CD4-positive, CD25-positive, alpha-beta regulatory T cell (primary cell): ENCODE measurements around the gene XAB2. TPM values are rescaled to one million over a fixed set of nuclear protein-coding genes. Genes with fewer than 3 reads are reported as not detected.
"Not testable (repeated sequence)": the region's sequence is repeated elsewhere in the genome, so short reads cannot be mapped to it uniquely, and the experiment has no call there.

Experiments used
- ATAC-seq, 2 donors: fragments of 150-1000 bp; cut with Tn5 transposase; one replicate each; pipeline ENCODE4 v1.10.0; 2021; ENCODE audit warnings: low read depth in 2 of 2, moderate number of reproducible peaks in 2 of 2, moderate library complexity in 1 of 2
- DNase-seq, 3 donors: peaks; one replicate each; pipeline versions ENCODE4 v3.0.0 to v3.0.0-alpha.2; 2012 to 2022; ENCODE audit warnings: mixed read lengths in 1 of 3
- H3K27ac ChIP-seq: one replicate; pipeline ENCODE4 v1.7.0; 2013; ENCODE audit warnings: mild to moderate bottlenecking, low read length; ENCODE audit not compliant: insufficient read depth, poor library complexity, severe bottlenecking
- H3K27me3 ChIP-seq: one replicate; pipeline ENCODE4 v1.7.0; 2013; ENCODE audit warnings: low read length; ENCODE audit not compliant: control insufficient read depth, insufficient read depth
- H3K36me3 ChIP-seq: one replicate; pipeline ENCODE4 v1.7.0; 2013; ENCODE audit warnings: mild to moderate bottlenecking, low read length, moderate library complexity; ENCODE audit not compliant: control insufficient read depth, insufficient read depth
- H3K4me1 ChIP-seq: 2 replicates; pipeline ENCODE4 v1.7.0; 2013; ENCODE audit warnings: mild to moderate bottlenecking, low read length; ENCODE audit not compliant: insufficient read depth, control insufficient read depth, poor library complexity, severe bottlenecking
- H3K4me3 ChIP-seq: one replicate; pipeline ENCODE4 v1.7.0; 2013; ENCODE audit warnings: low read depth, mild to moderate bottlenecking, low read length, moderate library complexity
- H3K9me3 ChIP-seq, 2 experiments: 1 replicate in 1 of 2; 2 replicates in 1 of 2; pipeline ENCODE4 v1.7.0; 2013; ENCODE audit warnings: low read length in 2 of 2, mild to moderate bottlenecking in 1 of 2, moderate library complexity in 1 of 2; ENCODE audit not compliant: control insufficient read depth in 2 of 2
- H3K27ac Mint-ChIP-seq, 3 donors: one replicate each; pipeline ENCODE4 v1.8.0; 2020 to 2022; ENCODE audit warnings: mild to moderate bottlenecking in 3 of 3, mixed read lengths in 3 of 3, moderate library complexity in 2 of 3
- H3K27me3 Mint-ChIP-seq: one replicate; pipeline ENCODE4 v1.8.0; 2022; ENCODE audit warnings: mild to moderate bottlenecking, mixed read lengths
- H3K36me3 Mint-ChIP-seq: one replicate; pipeline ENCODE4 v1.8.0; 2020; ENCODE audit warnings: mixed read lengths
- H3K4me1 Mint-ChIP-seq, 4 donors: one replicate each; pipeline ENCODE4 v1.8.0; 2020 to 2022; ENCODE audit warnings: mixed read lengths in 4 of 4, mild to moderate bottlenecking in 1 of 4
- H3K4me3 Mint-ChIP-seq, 4 donors: one replicate each; pipeline ENCODE4 v1.8.0; 2020 to 2022; ENCODE audit warnings: mild to moderate bottlenecking in 4 of 4, mixed read lengths in 4 of 4, moderate library complexity in 3 of 4
- H3K9me3 Mint-ChIP-seq, 7 donors: one replicate each; pipeline ENCODE4 v1.8.0; 2020 to 2022; ENCODE audit warnings: mixed read lengths in 7 of 7, mild to moderate bottlenecking in 3 of 7, moderate library complexity in 2 of 7
- polyA plus RNA-seq, 4 donors: library from polyadenylated mRNA; unstranded; fragments of 300-500 nt; fragmentation: Illumina TruSeq; gene quantifications; one replicate each; pipeline ENCODE4 v1.2.3, GENCODE V29; 2021
- total RNA-seq: library from RNA; stranded (reverse); gene quantifications from one replicate; pipeline ENCODE4 v1.2.3, GENCODE V29; 2022

The XAB2 gene
- total and polyA plus RNA-seq, 5 donors from 2014 or later: 7.7 to 62.5 (median 10.2) TPM

DNA sequence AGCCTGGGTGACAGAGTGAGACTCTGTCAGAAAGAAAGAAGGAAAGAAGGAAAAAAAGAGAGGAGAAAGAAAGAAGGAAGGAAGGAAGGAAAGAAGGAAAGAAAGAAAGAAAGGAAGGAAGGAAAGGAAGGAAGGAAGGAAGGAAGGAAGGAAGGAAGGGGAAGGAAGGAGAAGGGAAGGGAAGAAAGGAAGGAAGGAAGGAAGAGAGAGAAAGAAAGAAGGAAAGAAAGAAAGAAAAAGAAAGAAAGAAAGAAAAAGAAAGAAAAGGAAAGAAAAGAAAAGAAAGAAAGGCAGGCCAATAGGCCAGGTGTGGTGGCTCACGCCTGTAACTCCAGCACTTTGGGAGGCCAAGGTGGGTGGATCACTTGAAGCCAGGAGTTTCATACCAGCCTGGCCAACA lies 51.9 kb downstream of the XAB2 start:
- H3K36me3 Mint-ChIP-seq, H3K27ac ChIP-seq, H3K9me3 Mint-ChIP-seq, DNase-seq, H3K9me3 ChIP-seq, H3K4me1 Mint-ChIP-seq, H3K27me3 ChIP-seq, H3K4me1 ChIP-seq, H3K4me3 ChIP-seq, H3K27ac Mint-ChIP-seq, H3K4me3 Mint-ChIP-seq, H3K36me3 ChIP-seq, ATAC-seq: not testable (repeated sequence)
- H3K27me3 Mint-ChIP-seq: peaks cover 15% of the 10 kb centered on the region

DNA sequence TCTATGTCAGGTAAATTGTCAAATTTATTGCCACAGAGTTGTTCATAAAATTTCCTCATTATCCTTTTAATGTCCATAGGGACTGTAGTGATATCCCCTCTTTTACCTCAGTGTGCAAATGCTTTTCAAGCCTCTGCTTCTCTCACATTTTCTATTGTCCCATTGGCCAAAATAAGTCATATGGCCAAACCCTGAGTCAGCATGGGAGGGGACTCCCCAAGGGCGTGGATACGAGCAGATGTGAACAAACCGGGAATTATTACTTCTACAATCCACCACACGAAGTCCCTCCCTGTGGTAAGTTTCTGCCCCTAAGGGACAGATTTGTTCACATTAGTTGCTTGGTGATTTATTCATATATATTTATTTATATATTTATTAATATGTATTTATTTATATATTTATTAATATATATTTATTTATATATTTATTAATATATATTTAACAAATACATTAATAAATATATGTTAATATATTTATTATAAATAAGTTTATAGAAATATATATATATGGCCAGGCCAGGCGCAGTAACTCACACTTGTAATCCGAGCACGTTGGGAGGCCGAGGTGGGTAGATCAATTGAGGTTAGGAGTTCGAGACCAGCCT lies 53.8 kb downstream of the XAB2 start:
- H3K36me3 ChIP-seq: no peaks in the 10 kb centered on the region
- DNase-seq: no peak
- no peaks in the 10 kb centered on the region for H3K4me1 Mint-ChIP-seq
- no peak for ATAC-seq
- H3K9me3 ChIP-seq: no peaks in the 10 kb centered on the region
- no peak overlapping the region for H3K27ac ChIP-seq
- H3K27me3 ChIP-seq: no peaks in the 10 kb centered on the region
- H3K27me3 Mint-ChIP-seq: peaks cover 15% of the 10 kb centered on the region
- H3K9me3 Mint-ChIP-seq: peaks cover 0 to 1% (median 0%) of the 10 kb centered on the region in 7 donors
- no peaks in the 10 kb centered on the region for H3K4me1 ChIP-seq
- no peak overlapping the region for H3K27ac Mint-ChIP-seq
- no peak overlapping the region for H3K4me3 ChIP-seq
- no peaks in the 10 kb centered on the region for H3K36me3 Mint-ChIP-seq
- H3K4me3 Mint-ChIP-seq: no peak overlapping the region

DNA sequence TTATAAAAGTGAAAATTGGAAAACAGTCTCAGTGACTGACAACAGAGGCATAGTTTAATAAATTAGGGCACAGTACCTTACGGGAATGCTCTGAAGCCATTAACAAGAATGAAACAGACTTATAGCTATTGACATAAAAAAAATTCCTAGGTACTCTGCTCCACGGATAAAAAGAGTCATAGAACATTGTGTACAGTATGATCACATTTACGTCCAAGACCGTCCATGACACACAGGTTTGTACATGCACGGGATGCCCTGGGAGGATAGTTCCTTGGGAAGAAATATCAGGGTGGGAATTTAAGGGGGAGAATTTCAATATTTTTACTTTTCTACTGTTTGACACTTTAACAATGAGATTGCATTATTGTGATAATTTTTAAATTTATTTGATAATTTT lies 58.6 kb downstream of the XAB2 start:
- no peaks in the 10 kb centered on the region for H3K36me3 Mint-ChIP-seq
- H3K4me1 Mint-ChIP-seq: peaks cover 0 to 6% (median 1%) of the 10 kb centered on the region in 4 donors
- H3K27ac Mint-ChIP-seq: no peak overlapping the region
- DNase-seq (no peak), ATAC-seq (no peak)
- H3K9me3 Mint-ChIP-seq: peaks cover 0 to 1% (median 0%) of the 10 kb centered on the region in 7 donors
- H3K27me3 Mint-ChIP-seq: no peaks in the 10 kb centered on the region
- no peaks in the 10 kb centered on the region for H3K27me3 ChIP-seq
- H3K4me1 ChIP-seq: no peaks in the 10 kb centered on the region
- no peaks in the 10 kb centered on the region for H3K36me3 ChIP-seq
- H3K27ac ChIP-seq: no peak overlapping the region
- H3K4me3 ChIP-seq: no peak overlapping the region
- no peaks in the 10 kb centered on the region for H3K9me3 ChIP-seq
- no peak overlapping the region for H3K4me3 Mint-ChIP-seq

Other genes with a start within 250 kb of the XAB2 start
- gene PEX11G, start 140.5 kb downstream of the XAB2 start, total RNA-seq: not detected
- 1 to 10 TPM in 2 of 4 donors, under 1 TPM in 2; 0.23 to 1.5 (median 0.76) TPM for gene PEX11G, start 140.5 kb downstream of the XAB2 start, polyA plus RNA-seq
- gene ZNF358, start 113.4 kb downstream of the XAB2 start, total RNA-seq: 0.30 TPM
- gene ZNF358, start 113.4 kb downstream of the XAB2 start, polyA plus RNA-seq: under 1 TPM in 3 of 4 donors, not detected in 1; 0.11 to 0.24 (median 0.21) TPM
- gene MCOLN1, start 106.9 kb downstream of the XAB2 start, total RNA-seq: 12.3 TPM
- gene MCOLN1, start 106.9 kb downstream of the XAB2 start, polyA plus RNA-seq: 10 to 100 TPM in 2 of 4 donors, 1 to 10 TPM in 2; 8.6 to 15.2 (median 10.3) TPM
- gene PNPLA6, start 93.8 kb downstream of the XAB2 start, total RNA-seq: 106 TPM
- gene PNPLA6, start 93.8 kb downstream of the XAB2 start, polyA plus RNA-seq: 1 to 10 TPM; 6.6 to 9.2 (median 7.2) TPM
- gene CAMSAP3, start 33.7 kb downstream of the XAB2 start, total RNA-seq: not detected
- not detected for gene CAMSAP3, start 33.7 kb downstream of the XAB2 start, polyA plus RNA-seq
- gene PET100, start 248 bp upstream of the XAB2 start, total RNA-seq: 116 TPM
- 100 to 1,000 TPM; 236 to 500 (median 308) TPM for gene PET100, start 248 bp upstream of the XAB2 start, polyA plus RNA-seq
- 2.4 TPM for gene PCP2, start 4.2 kb upstream of the XAB2 start, total RNA-seq
- gene PCP2, start 4.2 kb upstream of the XAB2 start, polyA plus RNA-seq: under 1 TPM in 2 of 4 donors, not detected in 2; 0.44 to 0.86 TPM
- gene STXBP2, start 7.6 kb upstream of the XAB2 start, total RNA-seq: 253 TPM
- 100 to 1,000 TPM in 1 of 4 donors, 10 to 100 TPM in 3; 57.5 to 105 (median 86.7) TPM for gene STXBP2, start 7.6 kb upstream of the XAB2 start, polyA plus RNA-seq
- gene RETN, start 39.5 kb upstream of the XAB2 start, total RNA-seq: not detected
- not detected for gene RETN, start 39.5 kb upstream of the XAB2 start, polyA plus RNA-seq
- 0.59 TPM for gene MCEMP1, start 47.5 kb upstream of the XAB2 start, total RNA-seq
- gene MCEMP1, start 47.5 kb upstream of the XAB2 start, polyA plus RNA-seq: not detected
- 63.9 TPM for gene TRAPPC5, start 51.3 kb upstream of the XAB2 start, total RNA-seq
- 100 to 1,000 TPM; 142 to 229 (median 192) TPM for gene TRAPPC5, start 51.3 kb upstream of the XAB2 start, polyA plus RNA-seq
- not detected for gene FCER2, start 72.6 kb upstream of the XAB2 start, total RNA-seq
- 1 to 10 TPM in 1 of 4 donors, under 1 TPM in 2, not detected in 1; 0.34 to 4.5 (median 0.48) TPM for gene FCER2, start 72.6 kb upstream of the XAB2 start, polyA plus RNA-seq
- gene CLEC4G, start 102.6 kb upstream of the XAB2 start, total RNA-seq: not detected
- gene CLEC4G, start 102.6 kb upstream of the XAB2 start, polyA plus RNA-seq: not detected
- gene CD209, start 118.0 kb upstream of the XAB2 start, total RNA-seq: not detected
- not detected for gene CD209, start 118.0 kb upstream of the XAB2 start, polyA plus RNA-seq
- gene CLEC4M, start 133.7 kb upstream of the XAB2 start, total RNA-seq: not detected
- gene CLEC4M, start 133.7 kb upstream of the XAB2 start, polyA plus RNA-seq: under 1 TPM in 1 of 4 donors, not detected in 3; 0.53 TPM
- 10.2 TPM for gene EVI5L, start 200.7 kb upstream of the XAB2 start, total RNA-seq
- gene EVI5L, start 200.7 kb upstream of the XAB2 start, polyA plus RNA-seq: 1 to 10 TPM; 1.9 to 3.0 (median 2.2) TPM
- gene PRR36, start 244.8 kb upstream of the XAB2 start, total RNA-seq: 0.12 TPM
- gene PRR36, start 244.8 kb upstream of the XAB2 start, polyA plus RNA-seq: under 1 TPM in 2 of 4 donors, not detected in 2; 0.05 to 0.22 TPM